ENCODE results near the gene MCL1. TPM values are rescaled to one million over a fixed set of nuclear protein-coding genes. Genes with fewer than 3 reads are reported as not detected.

Gene MCL1
- total and polyA plus RNA-seq, 10 of the 15 experiments (the other 5 are each of a cell fraction or from before 2014, with no cell fraction given), result 18.1 to 148 (median 86.4) TPM

DNA sequence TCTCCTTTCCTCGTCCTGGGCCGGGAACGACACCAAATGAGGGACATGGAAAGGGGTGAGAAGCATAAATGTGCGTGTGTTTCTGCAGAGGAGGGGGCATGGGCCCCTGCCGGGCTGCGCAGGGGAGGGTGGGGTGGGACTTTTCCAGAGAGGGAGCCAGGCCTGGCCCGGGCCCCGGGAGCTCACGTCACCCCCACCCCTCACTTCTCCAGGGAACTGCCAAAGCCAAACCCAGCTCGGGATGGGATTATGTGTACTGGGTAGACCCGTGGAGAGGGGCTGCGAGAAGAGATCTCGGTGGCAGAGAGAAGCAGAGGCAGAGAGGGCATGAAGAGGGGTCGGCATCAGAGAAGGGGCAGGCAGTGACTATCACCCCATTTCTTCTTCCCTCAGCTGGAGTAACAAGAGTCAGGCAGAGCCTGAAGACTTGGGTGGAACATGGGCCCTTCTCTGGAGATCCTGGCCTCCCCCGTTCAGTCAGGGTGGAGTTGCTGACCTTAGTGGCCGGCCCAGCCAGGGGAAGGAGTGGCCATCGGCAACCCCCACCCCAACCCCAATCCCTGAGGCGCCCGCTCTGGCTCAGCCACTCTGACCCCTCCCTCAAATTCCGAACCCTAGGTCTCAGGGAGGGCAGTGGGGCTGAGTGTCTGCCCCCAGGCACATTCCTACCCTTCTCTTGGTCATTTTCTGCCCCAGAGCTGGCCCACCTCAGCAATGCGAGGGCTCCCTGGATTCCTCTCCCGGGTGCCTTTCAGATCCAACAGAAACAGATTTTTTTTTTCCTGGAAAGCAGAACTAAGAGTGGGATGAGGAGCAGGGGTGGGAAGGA, 29.0 kb downstream of the MCL1 start:
- no peak overlapping the region for H3K4me2 ChIP-seq (ENCODE audit: control insufficient read depth, insufficient read depth)
- no peak overlapping the region for H3K9ac ChIP-seq (ENCODE audit: control insufficient read depth, insufficient read depth, low read length)
- FAIRE-seq (no peak), DNase-seq (ENCODE audit: low read depth, low spot score) (no peak), ATAC-seq (0 out of 3 replicates have a peak, but pooled peaks have one; percentile 5)
- no peak overlapping the region for H3K4me3 ChIP-seq
- H3K36me3 ChIP-seq (ENCODE audit: control insufficient read depth in 2 of 2, insufficient read depth in 2 of 2, low read length in 1 of 2), result no peaks in the 10 kb centered on the region
- H3K27me3 ChIP-seq (replicated peaks in 1 of 2; ENCODE audit: control insufficient read depth in 2 of 2, insufficient read depth in 2 of 2, low read length in 1 of 2), result no peaks in the 10 kb centered on the region; a peak in 1 of 4 replicates
- intact Hi-C loops (cut with micrococcal nuclease; ENCODE audit: unreplicated experiment) (no loop called here), in situ Hi-C loops (cut with MboI) (no loop called here)
- no peaks in the 10 kb centered on the region for H3K9me3 ChIP-seq (replicated peaks; ENCODE audit: control insufficient read depth, insufficient read depth, low read length)
- WGBS (ENCODE audit: insufficient coverage, insufficient replicate concordance, low lambda C conversion rate, missing lambda C conversion rate), result 68% methylated on average over 15 of the region's 22 CpGs
- POLR2A ChIA-PET, result interaction anchor here (0.5 to 0.9 kb wide), 2 partner anchors 71 to 99 kb away, joined by 3 read pairs; no protein-coding TSS in a partner anchor
- H2AFZ ChIP-seq (ENCODE audit: control insufficient read depth, low read depth, low read length), result no peak overlapping the region
- no peak overlapping the region for H3K27ac ChIP-seq (ENCODE audit: control insufficient read depth, insufficient read depth)
- H3K4me1 ChIP-seq (ENCODE audit: control insufficient read depth, insufficient read depth, low read length), result peaks cover 3% of the 10 kb centered on the region; the same call in 1 of the 2 replicates
- RAD21 ChIA-PET (ENCODE audit: unreplicated experiment), result no interaction called here
- no TSS peak for BruUV-seq (replicated peaks)
- no peaks in the 10 kb centered on the region for H3K79me2 ChIP-seq (ENCODE audit: control insufficient read depth, insufficient read depth, low read length)
- CTCF ChIA-PET, result interaction anchor here (2.4 to 2.9 kb wide), 2 partner anchors 10 to 18 kb away, joined by 8 to 14 read pairs; no protein-coding TSS in a partner anchor
- no peaks in the 10 kb centered on the region for H4K20me1 ChIP-seq (ENCODE audit: control insufficient read depth, insufficient read depth)
- SMC1A ChIA-PET (ENCODE audit: uncharacterized antibody, unreplicated experiment), result no interaction called here
- no peak for TF ChIP-seq JUND (IDR thresholded peaks at IDR 0.05; ENCODE audit: low read depth, low read length)
- TF ChIP-seq PML (IDR thresholded peaks at IDR 0.05; ENCODE audit: low read length), result no peak
- no peak for TF ChIP-seq BRCA1 (IDR thresholded peaks at IDR 0.05; ENCODE audit: low read depth, low read length)
- TF ChIP-seq MXI1 (IDR thresholded peaks at IDR 0.05; ENCODE audit: low read depth, low read length), result no peak
- no peak for TF ChIP-seq CHD1 (IDR thresholded peaks at IDR 0.05; ENCODE audit: low read depth, low read length)
- TF ChIP-seq NFXL1 (IDR thresholded peaks at IDR 0.05; ENCODE audit: borderline replicate concordance), result no peak
- TF ChIP-seq, protein P1, sequence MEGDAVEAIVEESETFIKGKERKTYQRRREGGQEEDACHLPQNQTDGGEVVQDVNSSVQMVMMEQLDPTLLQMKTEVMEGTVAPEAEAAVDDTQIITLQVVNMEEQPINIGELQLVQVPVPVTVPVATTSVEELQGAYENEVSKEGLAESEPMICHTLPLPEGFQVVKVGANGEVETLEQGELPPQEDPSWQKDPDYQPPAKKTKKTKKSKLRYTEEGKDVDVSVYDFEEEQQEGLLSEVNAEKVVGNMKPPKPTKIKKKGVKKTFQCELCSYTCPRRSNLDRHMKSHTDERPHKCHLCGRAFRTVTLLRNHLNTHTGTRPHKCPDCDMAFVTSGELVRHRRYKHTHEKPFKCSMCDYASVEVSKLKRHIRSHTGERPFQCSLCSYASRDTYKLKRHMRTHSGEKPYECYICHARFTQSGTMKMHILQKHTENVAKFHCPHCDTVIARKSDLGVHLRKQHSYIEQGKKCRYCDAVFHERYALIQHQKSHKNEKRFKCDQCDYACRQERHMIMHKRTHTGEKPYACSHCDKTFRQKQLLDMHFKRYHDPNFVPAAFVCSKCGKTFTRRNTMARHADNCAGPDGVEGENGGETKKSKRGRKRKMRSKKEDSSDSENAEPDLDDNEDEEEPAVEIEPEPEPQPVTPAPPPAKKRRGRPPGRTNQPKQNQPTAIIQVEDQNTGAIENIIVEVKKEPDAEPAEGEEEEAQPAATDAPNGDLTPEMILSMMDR (IDR thresholded peaks at IDR 0.05 in 2 of 3, conservative IDR thresholded peaks at IDR 0.05 in 1 of 3; ENCODE audit: control insufficient read depth in 2 of 3, extremely low read depth in 1 of 3, insufficient read depth in 1 of 3, low read depth in 3 of 3, low read length in 3 of 3), result no peak
- no peak for TF ChIP-seq RB1 (IDR thresholded peaks at IDR 0.05; ENCODE audit: borderline replicate concordance)
- TF ChIP-seq SIN3A (IDR thresholded peaks at IDR 0.05; ENCODE audit: low read depth, low read length), result no peak
- no peak for TF ChIP-seq CREB1 (IDR thresholded peaks at IDR 0.05; ENCODE audit: low read depth)
- no peak for TF ChIP-seq BCL11A (IDR thresholded peaks at IDR 0.05; ENCODE audit: low read depth, low read length)
- TF ChIP-seq, protein P2, sequence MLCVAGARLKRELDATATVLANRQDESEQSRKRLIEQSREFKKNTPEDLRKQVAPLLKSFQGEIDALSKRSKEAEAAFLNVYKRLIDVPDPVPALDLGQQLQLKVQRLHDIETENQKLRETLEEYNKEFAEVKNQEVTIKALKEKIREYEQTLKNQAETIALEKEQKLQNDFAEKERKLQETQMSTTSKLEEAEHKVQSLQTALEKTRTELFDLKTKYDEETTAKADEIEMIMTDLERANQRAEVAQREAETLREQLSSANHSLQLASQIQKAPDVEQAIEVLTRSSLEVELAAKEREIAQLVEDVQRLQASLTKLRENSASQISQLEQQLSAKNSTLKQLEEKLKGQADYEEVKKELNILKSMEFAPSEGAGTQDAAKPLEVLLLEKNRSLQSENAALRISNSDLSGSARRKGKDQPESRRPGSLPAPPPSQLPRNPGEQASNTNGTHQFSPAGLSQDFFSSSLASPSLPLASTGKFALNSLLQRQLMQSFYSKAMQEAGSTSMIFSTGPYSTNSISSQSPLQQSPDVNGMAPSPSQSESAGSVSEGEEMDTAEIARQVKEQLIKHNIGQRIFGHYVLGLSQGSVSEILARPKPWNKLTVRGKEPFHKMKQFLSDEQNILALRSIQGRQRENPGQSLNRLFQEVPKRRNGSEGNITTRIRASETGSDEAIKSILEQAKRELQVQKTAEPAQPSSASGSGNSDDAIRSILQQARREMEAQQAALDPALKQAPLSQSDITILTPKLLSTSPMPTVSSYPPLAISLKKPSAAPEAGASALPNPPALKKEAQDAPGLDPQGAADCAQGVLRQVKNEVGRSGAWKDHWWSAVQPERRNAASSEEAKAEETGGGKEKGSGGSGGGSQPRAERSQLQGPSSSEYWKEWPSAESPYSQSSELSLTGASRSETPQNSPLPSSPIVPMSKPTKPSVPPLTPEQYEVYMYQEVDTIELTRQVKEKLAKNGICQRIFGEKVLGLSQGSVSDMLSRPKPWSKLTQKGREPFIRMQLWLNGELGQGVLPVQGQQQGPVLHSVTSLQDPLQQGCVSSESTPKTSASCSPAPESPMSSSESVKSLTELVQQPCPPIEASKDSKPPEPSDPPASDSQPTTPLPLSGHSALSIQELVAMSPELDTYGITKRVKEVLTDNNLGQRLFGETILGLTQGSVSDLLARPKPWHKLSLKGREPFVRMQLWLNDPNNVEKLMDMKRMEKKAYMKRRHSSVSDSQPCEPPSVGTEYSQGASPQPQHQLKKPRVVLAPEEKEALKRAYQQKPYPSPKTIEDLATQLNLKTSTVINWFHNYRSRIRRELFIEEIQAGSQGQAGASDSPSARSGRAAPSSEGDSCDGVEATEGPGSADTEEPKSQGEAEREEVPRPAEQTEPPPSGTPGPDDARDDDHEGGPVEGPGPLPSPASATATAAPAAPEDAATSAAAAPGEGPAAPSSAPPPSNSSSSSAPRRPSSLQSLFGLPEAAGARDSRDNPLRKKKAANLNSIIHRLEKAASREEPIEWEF (IDR thresholded peaks at IDR 0.05; ENCODE audit: insufficient replicate concordance, low read depth, low read length), result no peak
- TF ChIP-seq IKZF1 (conservative IDR thresholded peaks at IDR 0.05), result no peak
- no peak for TF ChIP-seq EGR1 (IDR thresholded peaks at IDR 0.05; ENCODE audit: borderline replicate concordance in 1 of 2, low read depth in 2 of 2, low read length in 2 of 2)
